MCF 10A (cell line): Measurements from ENCODE around the gene NELL2. TPM values are rescaled to one million over a fixed set of nuclear protein-coding genes. Genes with fewer than 3 reads are reported as not detected.

Experiments used
- BruUV-seq: library from RNA; stranded (reverse); fragments of 400-500 nt; replicated peaks from 2 replicates; lab custom pipeline; 2021; lab: Mats Ljungman, UMichigan
- CTCF ChIA-PET: fragments of 300-600 bp; sonication (Branson Sonifier 250); formaldehyde crosslinking; extraction: SDS; loops from one replicate; lab custom pipeline; 2021; ENCODE audit warnings: antibody characterized with exemption, inconsistent platforms; lab: Yijun Ruan, JAX
- POLR2A ChIA-PET: fragments of 300-600, 350-650 bp; sonication (Branson Sonifier 250); formaldehyde crosslinking; extraction: SDS; loops from one replicate; lab custom pipeline; 2020; ENCODE audit warnings: antibody characterized with exemption, inconsistent platforms; lab: Yijun Ruan, JAX
- DNase-seq: peaks from one replicate; pipeline ENCODE4 v3.0.0-alpha.2; 2018; ENCODE audit not compliant: unreplicated experiment
- H3K27ac Mint-ChIP-seq: one replicate; pipeline ENCODE4 v1.8.0; 2022; ENCODE audit warnings: mild to moderate bottlenecking, low read depth, mixed read lengths; ENCODE audit not compliant: unreplicated experiment
- H3K27me3 Mint-ChIP-seq: one replicate; pipeline ENCODE4 v1.8.0; 2022; ENCODE audit warnings: mixed read lengths; ENCODE audit not compliant: insufficient read depth, unreplicated experiment
- H3K36me3 Mint-ChIP-seq: one replicate; pipeline ENCODE4 v1.8.0; 2022; ENCODE audit warnings: mild to moderate bottlenecking, moderate library complexity, mixed read lengths; ENCODE audit not compliant: insufficient read depth, unreplicated experiment
- H3K4me1 Mint-ChIP-seq: one replicate; pipeline ENCODE4 v1.8.0; 2022; ENCODE audit warnings: mixed read lengths; ENCODE audit not compliant: insufficient read depth, unreplicated experiment
- H3K4me3 Mint-ChIP-seq: one replicate; pipeline ENCODE4 v1.8.0; 2022; ENCODE audit warnings: mild to moderate bottlenecking, moderate library complexity, mixed read lengths; ENCODE audit not compliant: unreplicated experiment
- H3K9me3 Mint-ChIP-seq: one replicate; pipeline ENCODE4 v1.8.0; 2022; ENCODE audit warnings: mixed read lengths; ENCODE audit not compliant: unreplicated experiment
- CTCF ChIP-seq: fragments of 200-600 bp; IDR thresholded peaks from one replicate; pipeline ENCODE4 v1.8.0; 2022; ENCODE audit warnings: antibody characterized with exemption, mild to moderate bottlenecking; ENCODE audit not compliant: unreplicated experiment
- intact Hi-C: fragments of 100-400 bp; cut with micrococcal nuclease; formaldehyde crosslinking; loops from 2 replicates; pipeline ENCODE4 v1.14.1; 2022
- total RNA-seq: library from RNA; stranded (reverse); gene quantifications from 2 replicates; pipeline ENCODE4 v1.2.3, GENCODE V29; 2022

The NELL2 gene
- total RNA-seq, 1 experiment from 2014 or later = not detected

DNA sequence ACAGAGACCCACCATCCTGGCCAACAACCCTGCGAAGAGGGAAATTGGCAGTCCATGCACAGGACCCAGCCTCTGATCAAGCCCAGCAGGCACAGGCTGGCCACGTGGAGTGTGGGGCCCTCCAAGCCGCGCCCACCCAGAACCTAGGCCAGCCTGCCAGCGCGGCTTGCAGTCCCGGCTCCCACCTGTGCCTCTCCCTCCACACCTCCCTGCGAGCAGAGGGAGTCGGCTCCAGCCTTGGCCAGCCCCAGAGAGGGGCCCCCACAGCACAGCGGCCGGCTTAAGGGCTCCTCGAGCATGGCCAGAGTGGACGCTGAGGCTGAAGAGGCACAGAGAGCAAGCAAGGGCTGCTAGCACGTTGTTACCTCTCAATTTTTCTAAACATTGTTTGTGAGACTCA lies 373.4 kb downstream of the NELL2 start:
- ChIA-PET CTCF (interaction anchor here (0.6 kb wide), 3 partner anchors 28 to 461 kb away, joined by 3 to 4 read pairs (median 3); no protein-coding TSS in a partner anchor), POLR2A (no interaction called here)
- H3K36me3 Mint-ChIP-seq = no peaks in the 10 kb centered on the region
- H3K9me3 Mint-ChIP-seq = no peaks in the 10 kb centered on the region
- no peak overlapping the region for H3K4me3 Mint-ChIP-seq
- H3K27me3 Mint-ChIP-seq = peaks cover 21% of the 10 kb centered on the region
- no TSS peak for BruUV-seq
- H3K4me1 Mint-ChIP-seq = no peaks in the 10 kb centered on the region
- intact Hi-C loops = no loop called here
- TF ChIP-seq CTCF = no peak
- DNase-seq = no peak
- no peak overlapping the region for H3K27ac Mint-ChIP-seq

GRCh38 chr12:44500423-44500822 lies 375.7 kb downstream of the NELL2 start:
- no peak for TF ChIP-seq CTCF
- Mint-ChIP-seq H3K4me3 (no peak overlapping the region), H3K9me3 (no peaks in the 10 kb centered on the region), H3K27ac (no peak overlapping the region), H3K36me3 (no peaks in the 10 kb centered on the region), H3K27me3 (peaks cover 15% of the 10 kb centered on the region), H3K4me1 (no peaks in the 10 kb centered on the region)
- BruUV-seq = no TSS peak
- no peak for DNase-seq
- ChIA-PET CTCF (interaction anchor here (0.6 to 1.2 kb wide), 2 partner anchors 273 to 542 kb away, joined by 3 read pairs; no protein-coding TSS in a partner anchor), POLR2A (no interaction called here)
- intact Hi-C loops = no loop called here

DNA sequence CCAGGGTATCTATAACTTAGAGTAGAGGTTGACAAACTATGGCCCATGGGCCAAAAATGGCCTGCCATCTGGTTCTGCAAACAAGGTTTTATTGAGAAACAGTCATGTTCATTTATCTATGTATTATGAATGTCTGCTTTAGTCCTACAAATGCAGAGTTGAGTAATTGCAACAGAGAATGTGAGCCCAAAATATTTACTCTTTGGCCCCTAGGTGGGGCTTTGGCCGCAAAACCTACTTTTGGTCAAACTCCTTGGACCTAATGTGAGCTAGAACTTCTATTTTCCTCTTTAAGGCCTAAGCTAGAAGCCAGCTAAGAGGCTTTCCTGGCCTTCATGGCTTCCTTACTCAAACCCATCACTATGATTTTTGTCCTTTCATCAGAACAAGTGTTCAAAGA lies 379.1 kb downstream of the NELL2 start:
- Mint-ChIP-seq H3K27me3 (no peaks in the 10 kb centered on the region), H3K36me3 (no peaks in the 10 kb centered on the region), H3K4me1 (no peaks in the 10 kb centered on the region), H3K9me3 (no peaks in the 10 kb centered on the region), H3K4me3 (no peak overlapping the region), H3K27ac (no peak overlapping the region)
- TF ChIP-seq CTCF = peak; percentile 11
- ChIA-PET CTCF (interaction anchor here (1.5 kb wide), 1 partner anchor 9 kb away, joined by 4 read pairs; no protein-coding TSS in a partner anchor), POLR2A (no interaction called here)
- DNase-seq = peak; percentile 6
- no TSS peak for BruUV-seq
- intact Hi-C loops = no loop called here

- BruUV-seq = no TSS peak
- POLR2A ChIA-PET = no interaction called here
- Mint-ChIP-seq H3K9me3 (no peaks in the 10 kb centered on the region), H3K27me3 (no peaks in the 10 kb centered on the region), H3K27ac (no peak overlapping the region), H3K4me3 (no peak overlapping the region), H3K36me3 (no peaks in the 10 kb centered on the region), H3K4me1 (no peaks in the 10 kb centered on the region)
- DNase-seq = no peak
- intact Hi-C loops = no loop called here
- TF ChIP-seq CTCF = no peak
- CTCF ChIA-PET = no interaction called here
These were observed 385.9 kb downstream of the NELL2 start for GRCh38 chr12:44490181-44490580.
